CD8-positive, alpha-beta memory T cell (primary cell): Measurements from ENCODE around the gene OR5K2. TPM values are rescaled to one million over a fixed set of nuclear protein-coding genes. Genes with fewer than 3 reads are reported as not detected.

ENCODE experiments used
- CTCF ChIA-PET: fragments of 350-600 bp; sonication (Branson Sonifier 250); formaldehyde crosslinking; loops from one replicate; lab custom pipeline; 2021; ENCODE audit warnings: antibody characterized with exemption; lab: Charles Lee
- POLR2A ChIA-PET: fragments of 350-600 bp; sonication (Branson Sonifier 250); formaldehyde crosslinking; loops from one replicate; lab custom pipeline; 2021; ENCODE audit warnings: antibody characterized with exemption; lab: Charles Lee
- DNase-seq, 5 donors: peaks; one replicate each; pipeline versions ENCODE4 v3.0.0 to v3.0.0-alpha.2; 2020 to 2022; ENCODE audit warnings: mixed read lengths in 1 of 5
- H3K27ac ChIP-seq: one replicate; pipeline ENCODE4 v1.7.0; 2013; ENCODE audit warnings: low read depth, mild to moderate bottlenecking, low read length, moderate library complexity
- H3K27me3 ChIP-seq: 2 replicates; pipeline ENCODE4 v1.7.0; 2013; ENCODE audit warnings: low read length, mild to moderate bottlenecking; ENCODE audit not compliant: insufficient read depth, poor library complexity, severe bottlenecking
- H3K36me3 ChIP-seq: 2 replicates; pipeline ENCODE4 v1.7.0; 2013; ENCODE audit warnings: mild to moderate bottlenecking, low read length, moderate library complexity; ENCODE audit not compliant: insufficient read depth
- H3K4me1 ChIP-seq: 2 replicates; pipeline ENCODE4 v1.7.0; 2013; ENCODE audit warnings: mild to moderate bottlenecking, low read length, moderate library complexity; ENCODE audit not compliant: insufficient read depth
- H3K4me3 ChIP-seq: 2 replicates; pipeline ENCODE4 v1.7.0; 2013; ENCODE audit warnings: mild to moderate bottlenecking, low read length
- H3K9me3 ChIP-seq: 2 replicates; pipeline ENCODE4 v1.7.0; 2013; ENCODE audit warnings: mild to moderate bottlenecking, low read length
- H3K27ac Mint-ChIP-seq, 8 donors: one replicate each; pipeline ENCODE4 v1.8.0; 2020 to 2021; ENCODE audit warnings: mixed read lengths in 8 of 8, mild to moderate bottlenecking in 6 of 8, inconsistent platforms in 3 of 8, moderate library complexity in 3 of 8
- H3K27me3 Mint-ChIP-seq, 2 donors: one replicate each; pipeline ENCODE4 v1.8.0; 2020 to 2021; ENCODE audit warnings: mixed read lengths in 2 of 2, mild to moderate bottlenecking in 1 of 2, moderate library complexity in 1 of 2
- H3K36me3 Mint-ChIP-seq, 3 donors: one replicate each; pipeline ENCODE4 v1.8.0; 2020 to 2021; ENCODE audit warnings: mixed read lengths in 3 of 3, inconsistent platforms in 1 of 3, mild to moderate bottlenecking in 1 of 3
- H3K4me1 Mint-ChIP-seq, 3 donors: one replicate each; pipeline ENCODE4 v1.8.0; 2020 to 2021; ENCODE audit warnings: mixed read lengths in 3 of 3, inconsistent platforms in 1 of 3, mild to moderate bottlenecking in 1 of 3
- H3K4me3 Mint-ChIP-seq, 7 donors: one replicate each; pipeline ENCODE4 v1.8.0; 2020 to 2021; ENCODE audit warnings: mixed read lengths in 7 of 7, mild to moderate bottlenecking in 6 of 7, moderate library complexity in 4 of 7, inconsistent platforms in 2 of 7
- H3K9me3 Mint-ChIP-seq, 5 donors: one replicate each; pipeline ENCODE4 v1.8.0; 2020 to 2022; ENCODE audit warnings: mixed read lengths in 5 of 5, mild to moderate bottlenecking in 3 of 5, moderate library complexity in 2 of 5, inconsistent platforms in 1 of 5
- polyA plus RNA-seq: library from polyadenylated mRNA; unstranded; fragments of 300-500 nt; fragmentation: Illumina TruSeq; gene quantifications from one replicate; pipeline ENCODE4 v1.2.3, GENCODE V29; 2021
- total RNA-seq, 2 experiments: library from RNA; stranded (reverse); gene quantifications; one replicate each; pipeline ENCODE4 v1.2.3, GENCODE V29; 2021

The OR5K2 gene
- total and polyA plus RNA-seq, 3 experiments from 2014 or later, result not detected

- Histone ChIP-seq H3K4me1 (no peaks in the 10 kb centered on the region), H3K4me3 (no peak overlapping the region), H3K27ac (no peak overlapping the region), H3K27me3 (no peaks in the 10 kb centered on the region), H3K9me3 (no peaks in the 10 kb centered on the region), H3K36me3 (peaks cover 15% of the 10 kb centered on the region)
- H3K9me3 Mint-ChIP-seq, result no peaks in the 10 kb centered on the region
- DNase-seq, result no peak
- ChIA-PET POLR2A (interaction anchor here (1.4 to 1.9 kb wide), 2 partner anchors 10 to 60 kb away, joined by 7 read pairs; partner anchors contain the start of gene CLDND1), CTCF (interaction anchor here (1.5 to 2.0 kb wide), 2 partner anchors 11 to 90 kb away, joined by 3 to 6 read pairs; partner anchors contain the start of gene CLDND1)
- H3K4me1 Mint-ChIP-seq, result peaks cover 59 to 92% (median 92%) of the 10 kb centered on the region in 3 donors
- peaks cover 22 to 87% (median 46%) of the 10 kb centered on the region in 3 donors for H3K36me3 Mint-ChIP-seq
- H3K27ac Mint-ChIP-seq, result peak overlapping the region in 2 of 8 donors; percentile 30 to 91
- H3K27me3 Mint-ChIP-seq, result no peaks in the 10 kb centered on the region
- H3K4me3 Mint-ChIP-seq, result no peak overlapping the region
These were observed 15.1 kb downstream of the OR5K2 start for GRCh38 chr3:98512576-98512975.

- Mint-ChIP-seq H3K4me1 (peaks cover 62 to 95% (median 94%) of the 10 kb centered on the region in 3 donors), H3K27me3 (no peaks in the 10 kb centered on the region), H3K9me3 (no peaks in the 10 kb centered on the region), H3K27ac (peak overlapping the region in 2 of 8 donors; percentile 8 to 20), H3K36me3 (peaks cover 22 to 88% (median 44%) of the 10 kb centered on the region in 3 donors), H3K4me3 (no peak overlapping the region)
- Histone ChIP-seq H3K27ac (no peak overlapping the region), H3K4me3 (no peak overlapping the region), H3K9me3 (no peaks in the 10 kb centered on the region), H3K4me1 (peaks cover 2% of the 10 kb centered on the region), H3K27me3 (no peaks in the 10 kb centered on the region), H3K36me3 (peaks cover 15% of the 10 kb centered on the region)
- ChIA-PET CTCF (interaction anchor here (1.5 to 2.0 kb wide), 2 partner anchors 10 to 89 kb away, joined by 3 to 6 read pairs; partner anchors contain the start of gene CLDND1), POLR2A (interaction anchor here (1.4 to 1.9 kb wide), 2 partner anchors 10 to 59 kb away, joined by 7 read pairs; partner anchors contain the start of gene CLDND1)
- DNase-seq, result no peak
These were observed 15.6 kb downstream of the OR5K2 start for GRCh38 chr3:98513091-98513511.

GRCh38 chr3:98513736-98514135 lies 16.3 kb downstream of the OR5K2 start:
- H3K27ac Mint-ChIP-seq, result peak overlapping the region in 3 of 8 donors; percentile 6 to 46 (median 12)
- H3K36me3 ChIP-seq, result peaks cover 21% of the 10 kb centered on the region
- H3K4me1 ChIP-seq, result peaks cover 8% of the 10 kb centered on the region
- DNase-seq, result no peak
- H3K27me3 Mint-ChIP-seq, result no peaks in the 10 kb centered on the region
- H3K4me1 Mint-ChIP-seq, result peaks cover 62 to 95% (median 94%) of the 10 kb centered on the region in 3 donors
- H3K9me3 ChIP-seq, result no peaks in the 10 kb centered on the region
- H3K4me3 ChIP-seq, result no peak overlapping the region
- no peaks in the 10 kb centered on the region for H3K27me3 ChIP-seq
- H3K27ac ChIP-seq, result no peak overlapping the region
- ChIA-PET CTCF (interaction anchor here (1.5 kb wide), 2 partner anchors 59 to 89 kb away, joined by 3 to 7 read pairs; no protein-coding TSS in a partner anchor), POLR2A (interaction anchor here (0.7 to 1.9 kb wide), 5 partner anchors 9 to 132 kb away, joined by 3 to 7 read pairs (median 4); partner anchors contain the start of gene CLDND1)
- no peak overlapping the region for H3K4me3 Mint-ChIP-seq
- H3K36me3 Mint-ChIP-seq, result peaks cover 16 to 88% (median 45%) of the 10 kb centered on the region in 3 donors
- H3K9me3 Mint-ChIP-seq, result no peaks in the 10 kb centered on the region

- Mint-ChIP-seq H3K36me3 (peaks cover 10 to 90% (median 48%) of the 10 kb centered on the region in 3 donors), H3K27me3 (no peaks in the 10 kb centered on the region), H3K9me3 (no peaks in the 10 kb centered on the region), H3K27ac (peak overlapping the region in 6 of 8 donors; percentile 6 to 72 (median 23)), H3K4me1 (peaks cover 67 to 95% (median 95%) of the 10 kb centered on the region in 3 donors), H3K4me3 (peak overlapping the region in 1 of 7 donors; percentile 30)
- Histone ChIP-seq H3K36me3 (peaks cover 30% of the 10 kb centered on the region), H3K9me3 (no peaks in the 10 kb centered on the region), H3K27me3 (no peaks in the 10 kb centered on the region), H3K4me3 (no peak overlapping the region), H3K4me1 (peaks cover 20% of the 10 kb centered on the region), H3K27ac (no peak overlapping the region)
- ChIA-PET CTCF (interaction anchor here (0.8 to 1.5 kb wide), 2 partner anchors 57 to 59 kb away, joined by 3 to 7 read pairs; no protein-coding TSS in a partner anchor), POLR2A (interaction anchor here (1.2 to 1.3 kb wide), 2 partner anchors 36 to 79 kb away, joined by 3 to 4 read pairs; partner anchors contain the start of gene CPOX)
- DNase-seq, result no peak
These were observed 17.5 kb downstream of the OR5K2 start for GRCh38 chr3:98514948-98515347.

- DNase-seq, result no peak
- ChIA-PET POLR2A (interaction anchor here (0.7 to 3.4 kb wide), 3 partner anchors 45 to 55 kb away, joined by 4 to 10 read pairs (median 4); no protein-coding TSS in a partner anchor), CTCF (interaction anchor here (1.1 to 2.1 kb wide), 3 partner anchors 36 to 54 kb away, joined by 4 to 6 read pairs (median 4); no protein-coding TSS in a partner anchor)
- H3K27ac Mint-ChIP-seq, result peak overlapping the region in 7 of 8 donors; percentile 37 to 99 (median 80)
- Histone ChIP-seq H3K4me1 (peaks cover 41% of the 10 kb centered on the region), H3K4me3 (no peak overlapping the region), H3K9me3 (no peaks in the 10 kb centered on the region), H3K27ac (no peak overlapping the region), H3K27me3 (no peaks in the 10 kb centered on the region), H3K36me3 (peaks cover 35% of the 10 kb centered on the region)
- H3K36me3 Mint-ChIP-seq, result peaks cover 4 to 81% (median 42%) of the 10 kb centered on the region in 3 donors
- H3K4me3 Mint-ChIP-seq, result peak overlapping the region; percentile 52 to 99 (median 94)
- H3K9me3 Mint-ChIP-seq, result no peaks in the 10 kb centered on the region
- no peaks in the 10 kb centered on the region for H3K27me3 Mint-ChIP-seq
- H3K4me1 Mint-ChIP-seq, result peaks cover 73 to 93% (median 86%) of the 10 kb centered on the region in 3 donors
These were observed 21.3 kb downstream of the OR5K2 start for GRCh38 chr3:98518816-98519215.

GRCh38 chr3:98519351-98519750 lies 21.9 kb downstream of the OR5K2 start:
- no peaks in the 10 kb centered on the region for H3K9me3 ChIP-seq
- no peak for DNase-seq
- peak overlapping the region; percentile 9 for H3K4me3 ChIP-seq
- ChIA-PET POLR2A (interaction anchor here (1.2 to 4.9 kb wide), 5 partner anchors 37 to 55 kb away, joined by 4 to 105 read pairs (median 10); no protein-coding TSS in a partner anchor), CTCF (interaction anchor here (1.1 to 4.4 kb wide), 4 partner anchors 36 to 53 kb away, joined by 4 to 28 read pairs (median 5); no protein-coding TSS in a partner anchor)
- peak overlapping the region; percentile 52 to 99 (median 94) for H3K4me3 Mint-ChIP-seq
- no peaks in the 10 kb centered on the region for H3K9me3 Mint-ChIP-seq
- no peaks in the 10 kb centered on the region for H3K27me3 ChIP-seq
- H3K27ac ChIP-seq, result no peak overlapping the region
- H3K4me1 Mint-ChIP-seq, result peaks cover 72 to 92% (median 86%) of the 10 kb centered on the region in 3 donors
- H3K27me3 Mint-ChIP-seq, result no peaks in the 10 kb centered on the region
- peak overlapping the region in 7 of 8 donors; percentile 55 to 99 (median 81) for H3K27ac Mint-ChIP-seq
- H3K36me3 Mint-ChIP-seq, result peaks cover 4 to 77% (median 42%) of the 10 kb centered on the region in 3 donors
- H3K4me1 ChIP-seq, result peaks cover 41% of the 10 kb centered on the region
- H3K36me3 ChIP-seq, result peaks cover 35% of the 10 kb centered on the region

GRCh38 chr3:98521897-98522543 lies 24.5 kb downstream of the OR5K2 start:
- no peaks in the 10 kb centered on the region for H3K27me3 Mint-ChIP-seq
- Histone ChIP-seq H3K36me3 (peaks cover 23% of the 10 kb centered on the region), H3K4me3 (peak overlapping the region; percentile 90), H3K27ac (peak overlapping the region; percentile 95), H3K4me1 (peaks cover 41% of the 10 kb centered on the region), H3K27me3 (no peaks in the 10 kb centered on the region), H3K9me3 (no peaks in the 10 kb centered on the region)
- peaks cover 57 to 82% (median 80%) of the 10 kb centered on the region in 3 donors for H3K4me1 Mint-ChIP-seq
- no peaks in the 10 kb centered on the region for H3K9me3 Mint-ChIP-seq
- peak overlapping the region; percentile 90 to 99 (median 96) for H3K4me3 Mint-ChIP-seq
- H3K36me3 Mint-ChIP-seq, result peaks cover 4 to 54% (median 29%) of the 10 kb centered on the region in 3 donors
- ChIA-PET POLR2A (interaction anchor here (1.0 to 4.9 kb wide), 14 partner anchors 9 to 71 kb away, joined by 4 to 105 read pairs (median 8); partner anchors contain the start of genes CPOX and GPR15), CTCF (interaction anchor here (0.9 to 4.4 kb wide), 9 partner anchors 10 to 80 kb away, joined by 3 to 28 read pairs (median 6); partner anchors contain the start of genes CPOX and GPR15)
- H3K27ac Mint-ChIP-seq, result peak overlapping the region; percentile 72 to 99 (median 96)
- peak; percentile 35 to 66 (median 45) for DNase-seq
